Neural cell (in vitro differentiated cells): ENCODE measurements around the gene COX4I1. TPM values are rescaled to one million over a fixed set of nuclear protein-coding genes. Genes with fewer than 3 reads are reported as not detected.

Experiments
- H2AFZ ChIP-seq: fragments of 200-600, 300-800 bp; sonication (generic), shearing (Covaris generic); 2 replicates; pipeline ENCODE4 v1.6.0; 2014; ENCODE audit warnings: low read depth, mild to moderate bottlenecking, antibody characterized with exemption, low read length, moderate library complexity
- H3F3A ChIP-seq: fragments of 200-600 bp; shearing (Covaris generic); 2 replicates; pipeline ENCODE4 v1.6.1; 2016; ENCODE audit warnings: mild to moderate bottlenecking, moderate library complexity, mixed read lengths, antibody characterized with exemption, low read length; ENCODE audit not compliant: insufficient read depth, poor library complexity, severe bottlenecking
- H3K27ac ChIP-seq: fragments of 200-600, 300-800 bp; sonication (generic), shearing (Covaris generic); 2 replicates; pipeline ENCODE4 v1.5.1; 2014; ENCODE audit warnings: mild to moderate bottlenecking, low read length, moderate library complexity
- H3K27me3 ChIP-seq: fragments of 300-800, 200-600 bp; sonication (generic), shearing (Covaris generic); 2 replicates; pipeline ENCODE4 v1.6.0; 2014; ENCODE audit warnings: mild to moderate bottlenecking, low read depth, low read length, moderate library complexity; ENCODE audit not compliant: insufficient read depth
- H3K36me3 ChIP-seq: fragments of 300-800, 200-600 bp; sonication (generic), shearing (Covaris generic); 2 replicates; pipeline ENCODE4 v1.5.1; 2014; ENCODE audit warnings: mild to moderate bottlenecking, antibody characterized with exemption, low read length, moderate library complexity; ENCODE audit not compliant: insufficient read depth
- H3K4me2 ChIP-seq: fragments of 300-800, 200-600 bp; sonication (generic), shearing (Covaris generic); 2 replicates; pipeline ENCODE4 v1.6.0; 2014; ENCODE audit warnings: mild to moderate bottlenecking, low read length
- H3K4me3 ChIP-seq: fragments of 300-800, 200-600 bp; sonication (generic), shearing (Covaris generic); 2 replicates; pipeline ENCODE4 v1.5.1; 2014; ENCODE audit warnings: mild to moderate bottlenecking, low read length, moderate library complexity
- H3K79me2 ChIP-seq: fragments of 200-600 bp; shearing (Covaris generic); replicated peaks from 2 replicates; pipeline ENCODE4 v1.6.0; 2014; ENCODE audit warnings: mild to moderate bottlenecking, low read length, moderate library complexity; ENCODE audit not compliant: insufficient read depth
- H3K9ac ChIP-seq: fragments of 300-800, 200-600 bp; sonication (generic), shearing (Covaris generic); 2 replicates; pipeline ENCODE4 v1.6.1; 2016; ENCODE audit warnings: mild to moderate bottlenecking, low read length, mixed read lengths
- H3K9me2 ChIP-seq: fragments of 200-600 bp; shearing (Covaris generic); 2 replicates; pipeline ENCODE4 v1.6.1; 2016; ENCODE audit warnings: mild to moderate bottlenecking, low read length, mixed read lengths; ENCODE audit not compliant: insufficient read depth
- H3K9me3 ChIP-seq: fragments of 200-600, 300-800 bp; sonication (generic), shearing (Covaris generic); 2 replicates; pipeline ENCODE4 v1.6.1; 2016; ENCODE audit warnings: mild to moderate bottlenecking, mixed run types, low read length, moderate library complexity, mixed read lengths
- H4K20me1 ChIP-seq: fragments of 200-600 bp; shearing (Covaris generic); 2 replicates; pipeline ENCODE4 v1.6.1; 2016; ENCODE audit warnings: mild to moderate bottlenecking, mixed run types; ENCODE audit not compliant: insufficient read depth
- CTCF ChIP-seq: fragments of 450-650 bp; IDR thresholded peaks from 2 replicates; pipeline ENCODE4 v1.5.1; 2014; ENCODE audit warnings: antibody characterized with exemption, mild to moderate bottlenecking, moderate library complexity; ENCODE audit not compliant: poor library complexity, severe bottlenecking
- EP300 ChIP-seq: fragments of 450-650 bp; conservative IDR thresholded peaks from 2 replicates; pipeline ENCODE4 v1.6.1; 2014; ENCODE audit warnings: antibody characterized with exemption, mild to moderate bottlenecking, moderate library complexity; ENCODE audit not compliant: poor library complexity, severe bottlenecking
- EZH2 ChIP-seq: fragments of 200-600, 300-800 bp; shearing (Covaris generic), sonication (generic); IDR thresholded peaks from 2 replicates; pipeline ENCODE4 v1.6.1; 2014; ENCODE audit warnings: antibody characterized with exemption, low read length, borderline replicate concordance, mild to moderate bottlenecking; ENCODE audit not compliant: insufficient read depth, poor library complexity, severe bottlenecking
- MXI1 ChIP-seq: fragments of 450-650 bp; conservative IDR thresholded peaks from 2 replicates; pipeline ENCODE4 v1.6.1; 2014; ENCODE audit warnings: antibody characterized with exemption, mild to moderate bottlenecking; ENCODE audit not compliant: poor library complexity, severe bottlenecking
- POLR2AphosphoS5 ChIP-seq: IDR thresholded peaks from 2 replicates; pipeline ENCODE4 v1.6.1; 2012
- RAD21 ChIP-seq: fragments of 450-650 bp; conservative IDR thresholded peaks from 2 replicates; pipeline ENCODE4 v1.6.1; 2014; ENCODE audit warnings: antibody characterized with exemption, mild to moderate bottlenecking, moderate library complexity
- SMC3 ChIP-seq: fragments of 450-650 bp; conservative IDR thresholded peaks from 2 replicates; pipeline ENCODE4 v1.6.1; 2014; ENCODE audit warnings: antibody characterized with exemption, mild to moderate bottlenecking, moderate library complexity; ENCODE audit not compliant: poor library complexity
- TAF1 ChIP-seq: IDR thresholded peaks from 2 replicates; pipeline ENCODE4 v1.6.1; 2012; ENCODE audit warnings: low read depth
- polyA plus RNA-seq: library from polyadenylated mRNA; depleted of rRNA; stranded (reverse); fragments of >200 nt; gene quantifications from 2 replicates; pipeline ENCODE4 v1.2.3, GENCODE V29; 2014
- TF ChIP-seq, protein P1 (sequence below): IDR thresholded peaks from 2 replicates; pipeline ENCODE4 v1.6.1; 2012; ENCODE audit warnings: borderline replicate concordance

COX4I1 gene
- polyA plus RNA-seq, 1 donor from 2014 or later = 709 TPM

DNA sequence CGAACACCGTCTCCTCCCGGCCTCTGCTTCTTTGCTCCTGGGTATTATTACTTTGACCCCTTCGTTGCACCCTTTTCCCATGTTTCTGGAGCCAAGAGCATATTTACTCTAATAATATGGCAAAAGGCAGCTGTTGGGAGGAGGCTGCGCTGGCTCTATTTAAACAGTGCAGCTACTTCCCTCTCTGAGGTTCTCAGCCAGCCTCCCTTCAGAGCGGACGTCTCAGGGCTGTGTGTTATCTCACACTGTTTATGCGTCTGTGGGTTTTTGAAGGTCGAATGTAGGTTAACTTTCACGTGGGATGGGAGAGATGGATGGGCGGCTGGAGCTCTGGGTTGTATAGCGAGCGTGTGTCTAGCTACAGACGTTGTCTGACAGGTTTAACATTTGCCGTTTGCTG is 45.3 kb downstream of the COX4I1 start:
- Histone ChIP-seq H3K36me3 (no peaks in the 10 kb centered on the region), H3K27ac (no peak overlapping the region), H4K20me1 (no peaks in the 10 kb centered on the region), H3K9me2 (no peaks in the 10 kb centered on the region), H3K9ac (no peak overlapping the region), H3K9me3 (no peaks in the 10 kb centered on the region), H3K79me2 (no peaks in the 10 kb centered on the region), H2AFZ (no peak overlapping the region), H3F3A (no peaks in the 10 kb centered on the region), H3K4me3 (no peak overlapping the region), H3K27me3 (no peaks in the 10 kb centered on the region), H3K4me2 (no peak overlapping the region)
- TF ChIP-seq, protein P1, sequence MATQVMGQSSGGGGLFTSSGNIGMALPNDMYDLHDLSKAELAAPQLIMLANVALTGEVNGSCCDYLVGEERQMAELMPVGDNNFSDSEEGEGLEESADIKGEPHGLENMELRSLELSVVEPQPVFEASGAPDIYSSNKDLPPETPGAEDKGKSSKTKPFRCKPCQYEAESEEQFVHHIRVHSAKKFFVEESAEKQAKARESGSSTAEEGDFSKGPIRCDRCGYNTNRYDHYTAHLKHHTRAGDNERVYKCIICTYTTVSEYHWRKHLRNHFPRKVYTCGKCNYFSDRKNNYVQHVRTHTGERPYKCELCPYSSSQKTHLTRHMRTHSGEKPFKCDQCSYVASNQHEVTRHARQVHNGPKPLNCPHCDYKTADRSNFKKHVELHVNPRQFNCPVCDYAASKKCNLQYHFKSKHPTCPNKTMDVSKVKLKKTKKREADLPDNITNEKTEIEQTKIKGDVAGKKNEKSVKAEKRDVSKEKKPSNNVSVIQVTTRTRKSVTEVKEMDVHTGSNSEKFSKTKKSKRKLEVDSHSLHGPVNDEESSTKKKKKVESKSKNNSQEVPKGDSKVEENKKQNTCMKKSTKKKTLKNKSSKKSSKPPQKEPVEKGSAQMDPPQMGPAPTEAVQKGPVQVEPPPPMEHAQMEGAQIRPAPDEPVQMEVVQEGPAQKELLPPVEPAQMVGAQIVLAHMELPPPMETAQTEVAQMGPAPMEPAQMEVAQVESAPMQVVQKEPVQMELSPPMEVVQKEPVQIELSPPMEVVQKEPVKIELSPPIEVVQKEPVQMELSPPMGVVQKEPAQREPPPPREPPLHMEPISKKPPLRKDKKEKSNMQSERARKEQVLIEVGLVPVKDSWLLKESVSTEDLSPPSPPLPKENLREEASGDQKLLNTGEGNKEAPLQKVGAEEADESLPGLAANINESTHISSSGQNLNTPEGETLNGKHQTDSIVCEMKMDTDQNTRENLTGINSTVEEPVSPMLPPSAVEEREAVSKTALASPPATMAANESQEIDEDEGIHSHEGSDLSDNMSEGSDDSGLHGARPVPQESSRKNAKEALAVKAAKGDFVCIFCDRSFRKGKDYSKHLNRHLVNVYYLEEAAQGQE = no peak
- TF ChIP-seq POLR2AphosphoS5 (no peak), CTCF (no peak), EZH2 (no peak), SMC3 (no peak), MXI1 (no peak), EP300 (no peak), RAD21 (no peak), TAF1 (no peak)

DNA sequence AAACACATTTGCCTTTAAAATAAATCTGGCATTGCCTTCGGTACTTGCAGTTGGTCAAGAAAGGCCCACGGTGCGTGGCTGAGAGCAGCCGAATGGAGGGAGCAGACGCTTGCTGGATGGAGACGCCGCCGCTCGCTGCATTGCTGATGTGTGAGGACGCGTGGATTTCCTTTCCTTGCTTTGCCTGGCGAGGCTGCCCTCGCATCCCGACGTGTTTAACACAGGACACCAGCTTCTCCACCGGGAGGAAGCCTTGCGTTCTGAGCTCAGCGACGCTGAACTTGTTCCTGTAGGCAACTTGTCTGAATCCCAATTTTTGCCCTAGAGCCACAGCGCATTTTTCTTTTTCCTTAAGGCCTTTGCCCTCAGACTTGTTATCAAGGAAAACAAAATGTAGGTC is 45.8 kb downstream of the COX4I1 start:
- no peaks in the 10 kb centered on the region for H3F3A ChIP-seq
- H3K4me3 ChIP-seq = no peak overlapping the region
- no peak overlapping the region for H3K27ac ChIP-seq
- H3K36me3 ChIP-seq = no peaks in the 10 kb centered on the region
- no peak for TF ChIP-seq MXI1
- no peak for TF ChIP-seq EP300
- TF ChIP-seq SMC3 = no peak
- no peak for TF ChIP-seq POLR2AphosphoS5
- no peak for TF ChIP-seq EZH2
- no peak for TF ChIP-seq RAD21
- no peaks in the 10 kb centered on the region for H4K20me1 ChIP-seq
- no peaks in the 10 kb centered on the region for H3K9me2 ChIP-seq
- no peaks in the 10 kb centered on the region for H3K9me3 ChIP-seq
- H2AFZ ChIP-seq = no peak overlapping the region
- H3K9ac ChIP-seq = no peak overlapping the region
- H3K79me2 ChIP-seq = no peaks in the 10 kb centered on the region
- H3K27me3 ChIP-seq = no peaks in the 10 kb centered on the region
- no peak overlapping the region for H3K4me2 ChIP-seq

GRCh38 chr16:85846461-85846860 is 47.0 kb downstream of the COX4I1 start:
- H3K36me3 ChIP-seq = no peaks in the 10 kb centered on the region
- H3K79me2 ChIP-seq = no peaks in the 10 kb centered on the region
- H3K9ac ChIP-seq = no peak overlapping the region
- no peaks in the 10 kb centered on the region for H3K27me3 ChIP-seq
- no peaks in the 10 kb centered on the region for H3K9me2 ChIP-seq
- H4K20me1 ChIP-seq = no peaks in the 10 kb centered on the region
- no peak overlapping the region for H3K27ac ChIP-seq
- no peaks in the 10 kb centered on the region for H3F3A ChIP-seq
- TF ChIP-seq, protein P1 = no peak
- TF ChIP-seq CTCF = no peak
- no peak for TF ChIP-seq RAD21
- TF ChIP-seq POLR2AphosphoS5 = no peak
- TF ChIP-seq TAF1 = no peak
- no peak for TF ChIP-seq EZH2
- H3K4me3 ChIP-seq = no peak overlapping the region
- no peaks in the 10 kb centered on the region for H3K9me3 ChIP-seq
- H3K4me2 ChIP-seq = no peak overlapping the region
- no peak overlapping the region for H2AFZ ChIP-seq
